ENCODE data around the gene UBL5. TPM values are rescaled to one million over a fixed set of nuclear protein-coding genes. Genes with fewer than 3 reads are reported as not detected.

Gene UBL5
- total RNA-seq, 2 experiments from 2014 or later, result 313 to 349 TPM

DNA sequence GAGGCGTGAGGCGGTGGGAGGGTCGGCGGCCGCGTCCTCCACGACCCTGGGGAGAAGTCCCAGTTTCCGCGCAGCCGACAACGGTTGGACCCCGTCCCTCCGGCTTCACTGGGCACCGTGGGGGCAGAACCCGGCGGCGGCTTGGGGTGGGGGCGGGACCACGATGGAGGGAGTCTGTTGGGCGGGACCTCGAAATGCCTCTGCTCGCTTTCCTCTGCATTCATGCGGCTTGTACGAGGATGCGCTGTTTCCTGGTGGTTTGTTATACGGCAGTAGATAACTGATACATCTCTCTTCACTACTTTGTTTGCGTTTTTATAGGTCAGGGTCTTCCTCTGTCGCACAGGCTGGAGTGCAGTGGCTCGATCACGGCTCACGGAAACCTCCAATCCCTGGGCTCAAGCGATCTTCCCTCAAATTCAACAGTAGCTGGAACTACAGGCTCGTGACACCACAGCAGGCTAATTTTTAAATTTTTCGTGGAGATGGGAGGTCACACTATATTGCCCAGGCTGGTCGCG lies 34.6 kb upstream of the UBL5 start:
- peaks cover 34% of the 10 kb centered on the region for H3K4me1 Mint-ChIP-seq
- H3K4me3 Mint-ChIP-seq, result peak overlapping the region; percentile 86
- H3K9me3 Mint-ChIP-seq, result peaks cover 7% of the 10 kb centered on the region
- H3K27me3 Mint-ChIP-seq, result no peaks in the 10 kb centered on the region
- no peaks in the 10 kb centered on the region for H3K36me3 Mint-ChIP-seq (ENCODE audit: low read depth)
- peak overlapping the region; percentile 97 for H3K27ac Mint-ChIP-seq
- ChIA-PET CTCF (interaction anchor here (0.8 to 1.4 kb wide), 2 partner anchors 167 to 168 kb away, joined by 3 read pairs; no protein-coding TSS in a partner anchor), POLR2A (no interaction called here)
- peak; percentile 73 for DNase-seq

DNA sequence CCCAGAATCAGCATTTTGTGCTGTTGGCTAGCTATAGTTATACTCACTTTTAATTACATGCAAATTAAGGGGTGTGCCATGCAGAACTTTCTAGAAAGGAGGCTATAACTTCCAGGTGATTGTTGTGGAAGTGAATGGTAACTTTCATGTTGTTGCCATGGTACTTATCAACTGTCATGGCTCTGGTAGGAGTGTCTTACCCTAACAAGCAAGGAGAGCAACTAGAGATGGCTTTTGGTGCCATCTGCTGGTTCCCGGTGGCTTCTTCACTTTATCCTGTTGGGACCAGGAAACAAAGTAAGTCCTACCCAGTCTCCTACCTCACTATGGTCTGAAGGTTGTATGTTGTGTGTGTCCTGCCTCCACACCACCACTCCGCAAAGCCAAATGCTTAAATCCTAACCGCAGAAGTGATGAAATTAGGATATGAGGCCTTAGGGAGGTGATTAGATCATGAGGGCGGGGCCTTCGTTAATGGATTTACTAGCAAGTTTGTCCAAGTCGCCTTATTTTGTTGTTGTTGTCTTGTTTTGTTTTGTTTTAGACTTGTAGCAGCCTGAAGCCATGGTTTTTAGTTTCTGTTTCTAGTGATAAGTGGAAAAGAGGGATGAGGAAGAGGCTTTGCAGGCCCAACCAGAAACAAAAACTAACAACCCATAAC lies 31.5 kb upstream of the UBL5 start:
- no peaks in the 10 kb centered on the region for H3K27me3 Mint-ChIP-seq
- peaks cover 41% of the 10 kb centered on the region for H3K4me1 Mint-ChIP-seq
- POLR2A ChIA-PET, result no interaction called here
- DNase-seq, result peak; percentile 93
- peak overlapping the region; percentile 84 for H3K27ac Mint-ChIP-seq
- no peak overlapping the region for H3K4me3 Mint-ChIP-seq
- CTCF ChIA-PET, result interaction anchor here (0.7 to 1.3 kb wide), 10 partner anchors 10 to 484 kb away, joined by 3 to 7 read pairs (median 4); no protein-coding TSS in a partner anchor
- no peaks in the 10 kb centered on the region for H3K36me3 Mint-ChIP-seq (ENCODE audit: low read depth)
- peaks cover 7% of the 10 kb centered on the region for H3K9me3 Mint-ChIP-seq

GRCh38 chr19:9797871-9798270 lies 29.8 kb upstream of the UBL5 start:
- POLR2A ChIA-PET, result no interaction called here
- H3K27ac Mint-ChIP-seq, result no peak overlapping the region
- no peaks in the 10 kb centered on the region for H3K27me3 Mint-ChIP-seq
- CTCF ChIA-PET, result interaction anchor here (0.7 to 1.1 kb wide), 3 partner anchors 21 to 172 kb away, joined by 3 to 4 read pairs (median 3); partner anchors contain the start of gene FBXL12
- no peak overlapping the region for H3K4me3 Mint-ChIP-seq
- H3K9me3 Mint-ChIP-seq, result peaks cover 7% of the 10 kb centered on the region
- peaks cover 2% of the 10 kb centered on the region for H3K36me3 Mint-ChIP-seq (ENCODE audit: low read depth)
- no peak for DNase-seq
- peaks cover 37% of the 10 kb centered on the region for H3K4me1 Mint-ChIP-seq

- Mint-ChIP-seq H3K36me3 (ENCODE audit: low read depth) (peaks cover 2% of the 10 kb centered on the region), H3K27ac (no peak overlapping the region), H3K4me3 (no peak overlapping the region), H3K9me3 (peaks cover 2% of the 10 kb centered on the region), H3K27me3 (no peaks in the 10 kb centered on the region), H3K4me1 (peaks cover 31% of the 10 kb centered on the region)
- ChIA-PET POLR2A (interaction anchor here (0.7 kb wide), 1 partner anchor 171 kb away, joined by 4 read pairs; no protein-coding TSS in a partner anchor), CTCF (interaction anchor here (0.9 to 1.1 kb wide), 3 partner anchors 9 to 176 kb away, joined by 3 to 4 read pairs (median 4); no protein-coding TSS in a partner anchor)
- no peak for DNase-seq
Observed at GRCh38 chr19:9799162-9799561, 28.6 kb upstream of the UBL5 start.

GRCh38 chr19:9801976-9802375 lies 25.7 kb upstream of the UBL5 start:
- no peak overlapping the region for H3K27ac Mint-ChIP-seq
- H3K27me3 Mint-ChIP-seq, result no peaks in the 10 kb centered on the region
- DNase-seq, result no peak
- H3K36me3 Mint-ChIP-seq (ENCODE audit: low read depth), result peaks cover 2% of the 10 kb centered on the region
- no peaks in the 10 kb centered on the region for H3K9me3 Mint-ChIP-seq
- H3K4me1 Mint-ChIP-seq, result peaks cover 24% of the 10 kb centered on the region
- ChIA-PET POLR2A (no interaction called here), CTCF (no interaction called here)
- no peak overlapping the region for H3K4me3 Mint-ChIP-seq

DNA sequence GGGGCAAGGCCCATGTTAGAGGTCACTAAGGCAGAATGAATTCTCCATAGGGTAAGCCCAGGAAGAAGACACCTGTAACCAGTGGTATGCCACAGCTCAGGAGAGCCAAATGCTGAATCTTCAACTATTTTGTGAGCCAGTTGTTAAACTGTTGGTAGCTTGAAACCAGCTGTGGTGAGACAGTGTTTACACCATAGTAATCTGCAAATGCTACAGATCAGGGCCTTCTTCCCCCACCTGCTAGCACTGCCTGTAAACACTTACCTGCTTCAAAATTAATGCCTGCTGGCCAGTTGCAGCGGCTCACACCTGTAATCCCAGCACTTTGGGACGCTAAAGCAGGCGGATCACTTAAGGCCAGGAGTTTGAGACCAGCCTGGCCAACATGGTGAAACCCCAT lies 20.9 kb upstream of the UBL5 start:
- ChIA-PET CTCF (interaction anchor here (0.9 to 2.3 kb wide), 3 partner anchors 10 to 12 kb away, joined by 3 to 7 read pairs (median 7); partner anchors contain the start of gene FBXL12), POLR2A (no interaction called here)
- no peak overlapping the region for H3K4me3 Mint-ChIP-seq
- no peaks in the 10 kb centered on the region for H3K27me3 Mint-ChIP-seq
- no peak overlapping the region for H3K27ac Mint-ChIP-seq
- no peak for DNase-seq
- H3K4me1 Mint-ChIP-seq, result peaks cover 20% of the 10 kb centered on the region
- no peaks in the 10 kb centered on the region for H3K9me3 Mint-ChIP-seq
- peaks cover 28% of the 10 kb centered on the region for H3K36me3 Mint-ChIP-seq (ENCODE audit: low read depth)

GRCh38 chr19:9808855-9809824 lies 18.6 kb upstream of the UBL5 start:
- Mint-ChIP-seq H3K27ac (peak overlapping the region; percentile 84), H3K9me3 (peaks cover 3% of the 10 kb centered on the region), H3K4me1 (peaks cover 20% of the 10 kb centered on the region), H3K27me3 (no peaks in the 10 kb centered on the region), H3K36me3 (ENCODE audit: low read depth) (peaks cover 41% of the 10 kb centered on the region), H3K4me3 (no peak overlapping the region)
- CTCF ChIA-PET, result interaction anchor here (0.6 to 2.3 kb wide), 4 partner anchors 9 to 330 kb away, joined by 3 to 7 read pairs (median 4); partner anchors contain the start of gene FBXL12
- peak; percentile 63 for DNase-seq
- POLR2A ChIA-PET, result interaction anchor here (0.9 kb wide), 1 partner anchor 9 kb away, joined by 3 read pairs; no protein-coding TSS in a partner anchor

DNA sequence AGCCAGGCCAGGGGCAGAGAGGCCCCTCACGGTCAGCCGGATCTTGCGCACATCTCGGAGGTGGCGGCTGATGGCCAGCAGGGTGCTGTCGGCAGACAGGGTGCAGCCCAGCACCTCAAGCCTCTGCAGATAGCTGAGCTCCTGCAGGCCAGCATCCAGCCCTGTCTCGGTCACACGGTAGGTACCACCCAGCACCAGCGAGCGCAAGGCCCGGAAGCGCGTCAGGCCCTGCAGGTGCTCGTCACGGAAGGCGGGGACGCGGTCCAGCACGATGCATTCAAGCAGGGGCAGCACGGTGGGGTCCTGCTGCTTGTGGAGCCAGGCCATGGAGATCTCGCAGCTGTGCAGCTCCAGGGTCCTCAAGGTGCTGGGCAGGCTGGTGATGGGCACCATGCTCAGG lies 16.6 kb upstream of the UBL5 start:
- ChIA-PET CTCF (interaction anchor here (1.3 kb wide), 1 partner anchor 186 kb away, joined by 4 read pairs; no protein-coding TSS in a partner anchor), POLR2A (no interaction called here)
- DNase-seq, result no peak
- no peak overlapping the region for H3K4me3 Mint-ChIP-seq
- H3K27ac Mint-ChIP-seq, result no peak overlapping the region
- H3K9me3 Mint-ChIP-seq, result peaks cover 7% of the 10 kb centered on the region
- H3K36me3 Mint-ChIP-seq (ENCODE audit: low read depth), result peaks cover 57% of the 10 kb centered on the region
- peaks cover 20% of the 10 kb centered on the region for H3K4me1 Mint-ChIP-seq
- H3K27me3 Mint-ChIP-seq, result no peaks in the 10 kb centered on the region

DNA sequence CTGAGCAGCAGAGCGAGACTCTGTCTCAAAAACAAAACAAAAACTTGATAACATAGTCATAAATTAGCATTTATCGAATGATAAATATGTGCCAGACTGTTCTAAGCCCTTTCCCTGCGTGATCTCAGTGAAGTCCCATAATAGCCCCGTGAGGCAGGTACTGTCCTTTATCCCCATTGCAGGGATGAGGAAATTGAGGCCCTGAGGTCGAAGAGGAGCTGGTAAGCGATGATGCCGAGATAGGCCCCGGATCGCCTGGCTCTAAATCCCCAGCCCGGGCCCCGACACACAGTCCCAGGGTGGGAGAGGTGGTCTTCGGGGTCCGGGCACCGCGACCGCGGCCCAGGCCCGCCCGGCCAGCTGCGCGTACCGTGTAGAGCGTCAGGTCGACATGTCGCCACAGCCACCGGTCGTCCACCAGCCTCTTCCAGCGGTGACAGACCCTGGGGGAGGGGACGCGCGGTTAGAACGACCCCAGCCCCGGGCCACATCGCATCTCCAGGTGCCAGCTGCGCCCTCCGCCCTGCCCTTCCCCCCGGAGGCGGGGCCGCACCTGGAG lies 9.5 kb upstream of the UBL5 start:
- CTCF ChIA-PET, result interaction anchor here (0.5 to 1.7 kb wide), 5 partner anchors 10 to 774 kb away, joined by 3 to 7 read pairs (median 3); no protein-coding TSS in a partner anchor
- H3K27ac Mint-ChIP-seq, result peak overlapping the region; percentile 97

GRCh38 chr19:9818734-9819595 lies 8.8 kb upstream of the UBL5 start, which contains the start of gene FBXL12:
Gene FBXL12, minus strand, starts transcription at chr19:9819079. Its CDS starts 266 bp downstream, at chr19:9818813.
- H3K9me3 Mint-ChIP-seq, result peaks cover 12% of the 10 kb centered on the region
- POLR2A ChIA-PET, result interaction anchor here (0.6 kb wide), 2 partner anchors 44 to 50 kb away, joined by 4 read pairs; partner anchors contain the start of gene ZNF846

More for the DNA sequence above, 9.5 kb upstream of the UBL5 start:
- H3K36me3 Mint-ChIP-seq (ENCODE audit: low read depth), result peaks cover 43% of the 10 kb centered on the region
- no peak for DNase-seq
- no peaks in the 10 kb centered on the region for H3K27me3 Mint-ChIP-seq
- H3K4me1 Mint-ChIP-seq, result peaks cover 31% of the 10 kb centered on the region
- peak overlapping the region; percentile 87 for H3K4me3 Mint-ChIP-seq
- POLR2A ChIA-PET, result interaction anchor here (0.6 to 0.8 kb wide), 2 partner anchors 9 to 44 kb away, joined by 3 to 4 read pairs; no protein-coding TSS in a partner anchor
- H3K9me3 Mint-ChIP-seq, result peaks cover 14% of the 10 kb centered on the region

DNA sequence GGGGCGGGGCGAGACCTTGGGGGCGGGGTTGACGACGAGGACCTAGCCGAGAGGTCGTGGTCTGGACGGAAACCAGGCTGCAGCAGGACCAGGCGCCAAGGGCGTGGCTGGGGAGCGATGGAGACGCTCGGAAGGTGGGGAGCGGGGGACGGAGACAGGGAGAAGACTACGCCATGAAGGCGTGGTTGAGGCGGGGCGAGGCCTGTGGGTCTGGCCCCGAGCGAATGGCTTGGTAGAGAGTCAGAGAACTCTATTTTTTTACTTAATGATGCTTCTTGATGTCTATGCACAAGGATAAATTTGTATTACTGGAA lies 8.2 kb upstream of the UBL5 start:
- Mint-ChIP-seq H3K4me3 (peak overlapping the region; percentile 87), H3K36me3 (ENCODE audit: low read depth) (peaks cover 37% of the 10 kb centered on the region), H3K27ac (peak overlapping the region; percentile 97), H3K27me3 (no peaks in the 10 kb centered on the region), H3K4me1 (peaks cover 34% of the 10 kb centered on the region), H3K9me3 (peaks cover 11% of the 10 kb centered on the region)
- POLR2A ChIA-PET, result interaction anchor here (0.6 kb wide), 1 partner anchor 51 kb away, joined by 4 read pairs; the partner anchor contains the start of gene ZNF846
- CTCF ChIA-PET, result interaction anchor here (1.7 kb wide), 1 partner anchor 12 kb away, joined by 7 read pairs; no protein-coding TSS in a partner anchor
- no peak for DNase-seq

More at GRCh38 chr19:9818734-9819595, 8.8 kb upstream of the UBL5 start, which contains the start of gene FBXL12:
- peak; percentile 100 for DNase-seq
- H3K4me3 Mint-ChIP-seq, result peak within 1 kb of the TSS; percentile 87
- H3K27me3 Mint-ChIP-seq, result no peaks in the 10 kb centered on the region
- CTCF ChIA-PET, result interaction anchor here (0.5 to 1.7 kb wide), 5 partner anchors 11 to 773 kb away, joined by 3 to 7 read pairs (median 3); no protein-coding TSS in a partner anchor
- H3K4me1 Mint-ChIP-seq, result peaks cover 34% of the 10 kb centered on the region
- H3K36me3 Mint-ChIP-seq (ENCODE audit: low read depth), result peaks cover 40% of the 10 kb centered on the region
- peak within 1 kb of the TSS; percentile 97 for H3K27ac Mint-ChIP-seq
